Kidney epithelial cell (primary cell): ENCODE results near the gene MARK3. TPM values are rescaled to one million over a fixed set of nuclear protein-coding genes. Genes with fewer than 3 reads are reported as not detected.

Experiments
- DNase-seq: peaks from one replicate; pipeline ENCODE4 v3.0.0-alpha.2; 2010; ENCODE audit warnings: low read depth
- H3K27me3 ChIP-seq: 2 replicates; pipeline ENCODE4 v1.6.0; 2011; ENCODE audit warnings: low read length; ENCODE audit not compliant: control insufficient read depth, insufficient read depth
- H3K36me3 ChIP-seq: 2 replicates; pipeline ENCODE4 v1.5.1; 2011; ENCODE audit warnings: low read length; ENCODE audit not compliant: control insufficient read depth, insufficient read depth
- H3K4me3 ChIP-seq: 2 replicates; pipeline ENCODE4 v1.5.1; 2011; ENCODE audit warnings: low read depth, mild to moderate bottlenecking, control low read depth, low read length
- CTCF ChIP-seq: IDR thresholded peaks from 2 replicates; pipeline ENCODE4 v1.5.1; 2011; ENCODE audit warnings: mild to moderate bottlenecking, moderate library complexity, low read length, control low read depth, inconsistent platforms; ENCODE audit not compliant: insufficient read depth, poor library complexity, severe bottlenecking
- total RNA-seq: library from RNA; depleted of rRNA; stranded (reverse); fragments of >200 nt; gene quantifications from 2 replicates; pipeline ENCODE4 v1.2.3, GENCODE V29; 2015

The MARK3 gene
- total RNA-seq, 1 donor from 2014 or later = 74.1 TPM

GRCh38 chr14:103341250-103342129 lies 43.7 kb upstream of the MARK3 start:
- TF ChIP-seq CTCF = no peak
- no peaks in the 10 kb centered on the region for H3K27me3 ChIP-seq
- peaks cover 3% of the 10 kb centered on the region for H3K36me3 ChIP-seq
- H3K4me3 ChIP-seq = no peak overlapping the region
- DNase-seq = no peak

- DNase-seq = no peak
- Histone ChIP-seq H3K27me3 (no peaks in the 10 kb centered on the region), H3K36me3 (peaks cover 2% of the 10 kb centered on the region), H3K4me3 (no peak overlapping the region)
- TF ChIP-seq CTCF = no peak
Observed at GRCh38 chr14:103343164-103343879, 41.9 kb upstream of the MARK3 start.

GRCh38 chr14:103343905-103344797 lies 41.1 kb upstream of the MARK3 start:
- DNase-seq = no peak
- Histone ChIP-seq H3K27me3 (no peaks in the 10 kb centered on the region), H3K36me3 (peaks cover 2% of the 10 kb centered on the region), H3K4me3 (no peak overlapping the region)
- TF ChIP-seq CTCF = no peak

- no peak for TF ChIP-seq CTCF
- Histone ChIP-seq H3K27me3 (no peaks in the 10 kb centered on the region), H3K36me3 (peaks cover 2% of the 10 kb centered on the region), H3K4me3 (no peak overlapping the region)
- no peak for DNase-seq
Observed at GRCh38 chr14:103346286-103346685, 38.9 kb upstream of the MARK3 start.

- Histone ChIP-seq H3K27me3 (no peaks in the 10 kb centered on the region), H3K36me3 (peaks cover 1% of the 10 kb centered on the region), H3K4me3 (no peak overlapping the region)
- DNase-seq = no peak
- TF ChIP-seq CTCF = no peak
Observed at GRCh38 chr14:103347091-103347815, 38.0 kb upstream of the MARK3 start.
